ENCODE data around the gene CD226.

The CD226 gene

DNA sequence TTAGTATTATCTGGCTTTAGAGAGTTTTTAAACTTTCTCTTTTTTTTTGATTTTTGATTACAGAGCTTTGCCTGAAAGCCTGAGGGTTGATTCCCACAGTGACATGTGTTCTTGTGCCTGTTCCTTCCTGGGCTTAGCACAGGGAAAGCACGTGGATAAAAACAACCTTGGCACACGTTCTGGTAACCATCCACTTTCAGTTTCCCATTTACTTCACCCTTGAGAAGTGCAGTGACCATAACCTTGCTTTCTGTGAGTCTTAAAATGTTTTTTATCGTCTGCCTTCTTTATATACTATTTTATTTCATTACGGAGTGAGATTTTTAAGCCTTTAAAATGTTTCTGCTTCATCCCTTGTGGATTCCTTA is 11.5 kb downstream of the CD226 start:
- no peaks in the 10 kb centered on the region for H3K4me1 ChIP-seq (ENCODE audit: low read depth, poor library complexity, severe bottlenecking)
- H3K27ac ChIP-seq, result no peak overlapping the region
- no peaks in the 10 kb centered on the region for H3K27me3 ChIP-seq (ENCODE audit: insufficient read depth, low read depth)
- H3K4me3 ChIP-seq (IDR thresholded peaks at IDR 0.05; ENCODE audit: insufficient read depth, low read depth, low read length), result no peak overlapping the region
- no peaks in the 10 kb centered on the region for H4K20me1 ChIP-seq (ENCODE audit: insufficient read depth)
- TF ChIP-seq, protein P1, sequence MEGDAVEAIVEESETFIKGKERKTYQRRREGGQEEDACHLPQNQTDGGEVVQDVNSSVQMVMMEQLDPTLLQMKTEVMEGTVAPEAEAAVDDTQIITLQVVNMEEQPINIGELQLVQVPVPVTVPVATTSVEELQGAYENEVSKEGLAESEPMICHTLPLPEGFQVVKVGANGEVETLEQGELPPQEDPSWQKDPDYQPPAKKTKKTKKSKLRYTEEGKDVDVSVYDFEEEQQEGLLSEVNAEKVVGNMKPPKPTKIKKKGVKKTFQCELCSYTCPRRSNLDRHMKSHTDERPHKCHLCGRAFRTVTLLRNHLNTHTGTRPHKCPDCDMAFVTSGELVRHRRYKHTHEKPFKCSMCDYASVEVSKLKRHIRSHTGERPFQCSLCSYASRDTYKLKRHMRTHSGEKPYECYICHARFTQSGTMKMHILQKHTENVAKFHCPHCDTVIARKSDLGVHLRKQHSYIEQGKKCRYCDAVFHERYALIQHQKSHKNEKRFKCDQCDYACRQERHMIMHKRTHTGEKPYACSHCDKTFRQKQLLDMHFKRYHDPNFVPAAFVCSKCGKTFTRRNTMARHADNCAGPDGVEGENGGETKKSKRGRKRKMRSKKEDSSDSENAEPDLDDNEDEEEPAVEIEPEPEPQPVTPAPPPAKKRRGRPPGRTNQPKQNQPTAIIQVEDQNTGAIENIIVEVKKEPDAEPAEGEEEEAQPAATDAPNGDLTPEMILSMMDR (conservative IDR thresholded peaks at IDR 0.05; ENCODE audit: low read depth, low read length), result no peak
- no peaks in the 10 kb centered on the region for H3K79me2 ChIP-seq (ENCODE audit: insufficient read depth, low read depth)
- no peak overlapping the region for H3K9ac ChIP-seq
- H3K4me2 ChIP-seq, result no peak overlapping the region
- no peak overlapping the region for H2AFZ ChIP-seq (ENCODE audit: low read depth)
- H3K36me3 ChIP-seq (ENCODE audit: insufficient read depth), result no peaks in the 10 kb centered on the region

DNA sequence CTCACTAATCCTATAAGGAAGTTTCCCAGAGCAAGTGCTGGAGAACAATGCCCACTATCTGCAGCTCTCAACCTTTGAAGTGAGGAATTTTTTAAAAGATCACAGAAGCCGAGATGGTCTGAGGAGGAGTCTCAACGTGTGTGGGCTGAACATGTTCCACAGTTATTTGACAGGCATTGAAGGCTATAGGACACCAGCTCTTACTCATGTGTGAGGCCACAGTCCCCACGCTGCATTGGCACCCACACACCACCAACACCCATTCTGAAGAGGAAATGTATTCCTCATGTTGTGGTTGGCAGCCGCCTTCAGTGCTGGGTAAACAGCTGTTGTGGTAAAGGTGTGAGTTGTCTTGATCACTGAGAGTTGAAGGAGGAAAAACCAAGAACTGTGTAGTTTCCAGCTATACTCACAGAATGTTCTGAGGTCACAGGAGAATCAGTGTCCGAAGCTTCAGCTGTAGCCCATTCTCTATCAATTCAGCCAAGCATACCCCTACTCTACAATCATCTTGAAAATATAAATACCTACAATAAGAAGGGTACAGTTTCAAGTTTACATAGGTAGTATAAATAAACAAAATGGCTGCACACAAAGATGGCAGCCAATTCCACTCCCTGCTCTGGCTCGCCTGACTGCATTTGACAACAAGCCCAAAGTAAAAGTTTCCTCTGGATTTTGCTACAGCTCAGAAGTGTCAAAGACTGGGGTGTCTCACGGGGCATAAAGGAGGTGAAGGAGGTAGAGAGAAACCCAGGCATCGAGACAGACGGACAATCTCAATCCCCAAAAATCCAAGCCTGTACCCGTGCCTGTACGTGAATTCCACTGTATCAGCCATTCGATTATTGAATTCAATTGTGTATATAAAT is 12.1 kb downstream of the CD226 start:
- TF ChIP-seq, protein P1 (conservative IDR thresholded peaks at IDR 0.05; ENCODE audit: low read depth, low read length), result no peak

DNA sequence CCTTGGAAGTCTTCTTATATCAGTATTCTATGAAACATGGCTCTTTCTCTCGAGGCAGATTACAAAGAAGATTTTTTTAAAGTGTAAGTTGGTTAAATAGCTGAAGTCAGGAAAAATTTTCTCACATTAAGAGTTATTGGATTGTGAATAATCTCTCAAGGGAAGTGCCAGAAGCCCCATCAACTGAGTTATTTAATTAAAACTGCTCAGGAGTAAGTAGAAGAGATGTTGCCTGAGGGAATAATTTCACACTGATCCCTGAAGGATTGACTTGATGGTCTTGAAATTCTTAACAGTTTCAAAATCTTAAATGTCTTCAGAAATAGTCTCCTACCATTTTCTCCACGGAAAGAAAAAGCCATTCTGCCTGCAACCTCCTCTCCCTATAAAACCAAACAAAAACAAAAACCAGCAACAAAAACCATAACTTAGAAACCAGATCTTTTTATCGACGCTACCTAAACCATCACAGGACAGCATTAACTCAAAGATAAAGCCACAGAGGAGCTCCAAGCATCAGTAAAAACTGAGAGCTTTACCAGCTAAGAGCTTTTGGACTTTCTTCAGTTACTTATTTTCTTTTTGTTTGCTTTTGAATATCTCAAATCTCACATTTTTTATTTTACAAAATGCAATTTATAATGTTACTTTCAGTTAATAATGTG is 12.9 kb downstream of the CD226 start:
- H4K20me1 ChIP-seq (ENCODE audit: insufficient read depth), result no peaks in the 10 kb centered on the region
- H3K36me3 ChIP-seq (ENCODE audit: insufficient read depth), result no peaks in the 10 kb centered on the region
- TF ChIP-seq, protein P1 (conservative IDR thresholded peaks at IDR 0.05; ENCODE audit: low read depth, low read length), result no peak
- no peak overlapping the region for H3K4me3 ChIP-seq (IDR thresholded peaks at IDR 0.05; ENCODE audit: insufficient read depth, low read depth, low read length)
- no peak overlapping the region for H3K4me2 ChIP-seq
- no peaks in the 10 kb centered on the region for H3K27me3 ChIP-seq (ENCODE audit: insufficient read depth, low read depth)
- no peak overlapping the region for H3K27ac ChIP-seq
- H3K79me2 ChIP-seq (ENCODE audit: insufficient read depth, low read depth), result no peaks in the 10 kb centered on the region
- H3K4me1 ChIP-seq (ENCODE audit: low read depth, poor library complexity, severe bottlenecking), result no peaks in the 10 kb centered on the region
- H2AFZ ChIP-seq (ENCODE audit: low read depth), result no peak overlapping the region
- no peak overlapping the region for H3K9ac ChIP-seq

More for the DNA sequence above, 12.1 kb downstream of the CD226 start:
- Histone ChIP-seq H3K79me2 (ENCODE audit: insufficient read depth, low read depth) (no peaks in the 10 kb centered on the region), H3K36me3 (ENCODE audit: insufficient read depth) (no peaks in the 10 kb centered on the region), H3K4me1 (ENCODE audit: low read depth, poor library complexity, severe bottlenecking) (no peaks in the 10 kb centered on the region), H3K4me2 (no peak overlapping the region), H3K27me3 (ENCODE audit: insufficient read depth, low read depth) (no peaks in the 10 kb centered on the region), H4K20me1 (ENCODE audit: insufficient read depth) (no peaks in the 10 kb centered on the region), H3K9ac (no peak overlapping the region), H3K4me3 (IDR thresholded peaks at IDR 0.05; ENCODE audit: insufficient read depth, low read depth, low read length) (no peak overlapping the region), H2AFZ (ENCODE audit: low read depth) (no peak overlapping the region), H3K27ac (no peak overlapping the region)

DNA sequence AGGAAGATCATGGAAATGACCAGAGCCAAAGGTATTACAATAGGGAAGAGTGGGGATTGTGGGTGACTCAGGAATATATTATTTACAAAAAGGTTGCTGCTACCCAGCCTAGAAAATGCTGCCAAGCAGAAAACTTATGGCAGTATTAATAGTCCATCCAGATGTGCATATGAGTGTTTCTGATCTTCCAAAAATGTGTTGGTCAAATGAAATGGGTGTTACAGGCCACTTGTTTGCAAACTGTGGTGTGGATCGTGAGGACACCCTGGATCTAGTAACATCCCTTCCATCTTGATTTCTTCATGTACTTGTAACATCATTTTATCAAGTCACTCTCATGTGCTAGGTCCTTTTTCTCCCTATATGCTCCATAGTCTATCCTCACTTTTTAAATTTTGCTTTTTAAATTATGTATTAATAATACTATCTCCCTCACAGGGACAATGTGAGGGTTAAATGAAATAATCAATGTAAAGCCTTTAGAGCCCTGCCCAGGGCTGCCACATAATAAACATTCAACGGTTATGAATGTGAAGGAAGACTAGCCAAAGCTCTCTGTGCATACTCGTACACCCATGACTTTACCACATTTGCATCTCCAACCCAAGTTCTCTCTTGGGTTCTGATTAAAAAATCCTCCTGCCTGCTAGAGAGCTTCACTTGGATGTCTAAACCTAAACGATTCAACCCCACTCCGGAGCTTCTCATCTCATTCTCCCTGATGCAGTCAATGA is 18.5 kb downstream of the CD226 start:
- TF ChIP-seq, protein P1 (conservative IDR thresholded peaks at IDR 0.05; ENCODE audit: low read depth, low read length), result no peak
- Histone ChIP-seq H3K4me2 (no peak overlapping the region), H3K27me3 (ENCODE audit: insufficient read depth, low read depth) (no peaks in the 10 kb centered on the region), H4K20me1 (ENCODE audit: insufficient read depth) (no peaks in the 10 kb centered on the region), H3K36me3 (ENCODE audit: insufficient read depth) (no peaks in the 10 kb centered on the region), H3K9ac (no peak overlapping the region), H3K4me1 (ENCODE audit: low read depth, poor library complexity, severe bottlenecking) (no peaks in the 10 kb centered on the region), H3K27ac (no peak overlapping the region), H2AFZ (ENCODE audit: low read depth) (no peak overlapping the region), H3K4me3 (IDR thresholded peaks at IDR 0.05; ENCODE audit: insufficient read depth, low read depth, low read length) (no peak overlapping the region), H3K79me2 (ENCODE audit: insufficient read depth, low read depth) (no peaks in the 10 kb centered on the region)

Data from KMS-11 (cell line).